Inflammatory macrophage treated with lipopolysaccharide for 1 hour (primary cell): ENCODE data around the gene DLK2.
"Not testable (repeated sequence)": the region's sequence is repeated elsewhere in the genome, so short reads cannot be mapped to it uniquely, and the experiment has no call there.

Source experiments
- DNase-seq, 2 donors: peaks; one replicate each; pipeline ENCODE4 v3.0.0-alpha.2; 2020 to 2022

DLK2 gene, protein sequence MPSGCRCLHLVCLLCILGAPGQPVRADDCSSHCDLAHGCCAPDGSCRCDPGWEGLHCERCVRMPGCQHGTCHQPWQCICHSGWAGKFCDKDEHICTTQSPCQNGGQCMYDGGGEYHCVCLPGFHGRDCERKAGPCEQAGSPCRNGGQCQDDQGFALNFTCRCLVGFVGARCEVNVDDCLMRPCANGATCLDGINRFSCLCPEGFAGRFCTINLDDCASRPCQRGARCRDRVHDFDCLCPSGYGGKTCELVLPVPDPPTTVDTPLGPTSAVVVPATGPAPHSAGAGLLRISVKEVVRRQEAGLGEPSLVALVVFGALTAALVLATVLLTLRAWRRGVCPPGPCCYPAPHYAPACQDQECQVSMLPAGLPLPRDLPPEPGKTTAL

DNA sequence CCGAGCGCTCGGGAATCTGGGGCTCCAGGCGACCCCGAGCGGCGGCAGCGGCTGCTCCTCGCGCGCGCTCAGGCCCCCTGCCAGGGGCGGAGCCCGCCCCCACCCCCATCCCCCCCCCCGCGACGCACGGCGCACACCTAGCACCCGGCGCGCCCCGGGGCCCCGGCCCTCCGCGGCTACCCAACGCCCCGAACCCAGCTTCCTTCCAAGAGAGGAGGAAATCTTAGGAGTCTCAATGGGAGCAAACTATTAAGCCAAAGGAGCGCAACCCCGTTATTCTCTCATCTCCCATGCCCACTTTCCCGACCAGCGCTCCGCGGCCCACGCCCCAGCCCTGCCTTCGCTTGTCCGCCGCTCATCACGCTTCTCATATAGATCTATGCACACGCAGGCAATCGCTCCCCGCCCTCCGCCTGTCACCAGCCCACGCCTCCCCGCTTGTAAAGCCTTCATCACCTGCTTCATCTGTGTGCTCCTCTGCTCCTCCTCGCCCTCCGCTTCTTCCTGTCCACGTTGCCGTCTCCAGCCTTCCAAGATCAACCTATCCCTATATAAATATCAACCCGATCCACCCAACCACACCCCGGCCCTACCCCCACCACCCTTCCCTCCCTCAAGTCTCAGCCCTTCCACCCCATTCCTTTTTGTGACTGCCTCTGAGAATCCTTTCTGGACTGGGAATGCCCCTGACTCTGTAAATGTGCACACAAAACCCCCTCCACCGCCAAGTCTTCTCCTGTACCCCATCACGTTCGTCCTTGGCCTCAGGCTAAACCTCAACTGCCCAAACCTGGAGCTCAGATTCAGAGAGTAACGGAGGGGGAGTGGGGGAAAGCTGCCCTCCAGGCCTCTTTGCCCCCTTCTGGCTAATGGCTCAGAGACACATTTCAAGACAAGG lies at the start of gene DLK2:
TSS of gene DLK2 (minus strand) at position 18 of the 898 bp plus-strand sequence. CDS start 723 bp downstream, outside the sequence.
- no peak for DNase-seq

DNA sequence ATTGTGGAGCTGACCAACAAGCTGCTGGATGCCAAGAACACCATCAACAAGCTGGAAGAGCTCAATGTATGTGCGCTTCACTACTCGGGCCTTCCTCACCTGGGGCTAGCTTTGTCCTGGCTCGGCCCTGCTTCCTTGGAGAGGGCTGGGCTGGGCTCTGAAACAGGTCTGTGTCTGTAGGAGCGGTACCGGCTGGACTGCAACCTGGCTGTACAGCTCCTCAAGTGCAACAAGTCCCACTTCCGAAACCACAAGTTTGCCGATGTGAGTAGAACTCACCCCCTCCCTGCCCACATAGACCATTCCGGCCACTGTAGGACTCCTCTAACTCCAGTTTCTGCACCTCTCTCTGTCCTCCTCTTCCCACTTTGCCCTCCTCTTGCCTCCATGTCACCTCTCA lies 48.1 kb upstream of the DLK2 start:
- DNase-seq: no peak

DNA sequence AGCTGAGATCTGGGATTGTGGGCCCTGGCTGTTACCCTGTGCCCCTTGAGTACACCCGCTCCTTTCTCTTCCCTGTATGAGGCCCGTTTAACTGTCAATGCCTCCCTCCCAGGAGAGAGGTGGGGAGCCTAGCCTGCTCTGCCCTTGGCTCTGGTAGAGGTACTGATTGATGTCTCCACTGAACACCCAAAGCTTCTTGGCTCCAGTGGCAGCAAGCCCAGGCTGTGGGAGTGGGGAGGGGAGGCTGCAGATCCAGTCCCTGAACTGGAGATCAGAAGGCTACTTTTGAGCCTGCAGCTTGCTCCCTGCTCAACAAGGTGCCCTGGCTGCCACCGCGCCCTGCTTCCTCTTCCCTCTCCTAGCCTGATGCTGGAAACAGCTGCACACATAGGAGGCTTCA lies 47.3 kb upstream of the DLK2 start:
- DNase-seq: no peak

DNA sequence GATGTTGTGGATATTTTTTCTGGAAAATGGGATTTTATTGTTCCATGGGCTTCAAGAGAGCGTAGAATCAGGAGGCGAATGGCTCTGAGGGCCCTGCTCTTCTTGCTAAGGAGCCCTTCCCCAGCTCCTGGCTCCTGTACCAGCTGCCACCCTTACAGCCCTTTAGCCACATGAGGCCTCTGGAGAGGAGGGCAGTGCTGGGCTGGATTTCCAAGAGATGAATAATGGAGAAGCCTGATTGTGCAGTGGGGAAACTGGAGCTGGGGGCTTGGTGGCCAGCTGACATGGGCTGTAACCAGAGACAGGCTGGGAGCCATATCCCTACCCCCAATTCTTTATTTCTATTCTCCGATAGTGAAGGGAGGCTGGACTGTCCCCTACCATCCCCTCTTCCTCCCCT lies 45.6 kb upstream of the DLK2 start:
- DNase-seq: no peak

DNA sequence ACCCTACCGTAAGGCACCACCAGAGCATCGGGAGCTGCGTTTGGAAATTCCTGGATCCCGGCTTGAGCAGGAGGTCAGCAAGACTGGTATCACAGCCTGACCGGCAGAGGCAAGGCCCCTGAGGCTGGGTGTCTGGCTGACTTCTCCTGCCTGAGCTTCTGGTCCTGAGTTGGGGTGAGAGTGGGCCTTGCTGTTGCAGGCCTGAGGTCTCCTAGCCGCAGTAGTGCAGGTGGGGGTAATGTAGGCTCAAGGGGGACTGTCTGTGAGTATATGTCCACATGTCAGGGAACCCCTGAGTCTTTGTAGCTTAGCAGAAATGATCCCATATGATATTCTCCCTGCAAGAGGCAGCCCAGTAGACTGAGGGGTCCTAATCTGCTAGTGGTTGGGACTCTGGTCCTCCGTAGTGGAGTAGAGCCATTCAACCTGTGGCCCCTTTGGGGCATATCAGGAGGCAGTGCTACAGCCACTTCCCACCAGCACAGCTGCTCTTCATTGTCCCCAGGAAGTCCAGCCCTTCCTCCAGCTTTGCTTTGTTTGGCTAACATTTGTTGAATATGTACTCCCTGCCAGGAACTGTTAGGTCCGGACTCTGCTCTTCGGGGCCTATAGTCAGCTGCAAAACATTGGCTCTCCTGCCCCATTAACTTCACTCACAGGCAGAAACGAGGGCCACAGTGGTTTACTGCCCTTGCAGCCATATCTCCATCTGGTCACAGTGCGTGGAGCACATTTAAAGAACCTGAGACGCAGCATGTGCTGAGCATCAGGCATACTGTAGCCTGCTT lies 43.9 kb upstream of the DLK2 start:
- DNase-seq: no peak

DNA sequence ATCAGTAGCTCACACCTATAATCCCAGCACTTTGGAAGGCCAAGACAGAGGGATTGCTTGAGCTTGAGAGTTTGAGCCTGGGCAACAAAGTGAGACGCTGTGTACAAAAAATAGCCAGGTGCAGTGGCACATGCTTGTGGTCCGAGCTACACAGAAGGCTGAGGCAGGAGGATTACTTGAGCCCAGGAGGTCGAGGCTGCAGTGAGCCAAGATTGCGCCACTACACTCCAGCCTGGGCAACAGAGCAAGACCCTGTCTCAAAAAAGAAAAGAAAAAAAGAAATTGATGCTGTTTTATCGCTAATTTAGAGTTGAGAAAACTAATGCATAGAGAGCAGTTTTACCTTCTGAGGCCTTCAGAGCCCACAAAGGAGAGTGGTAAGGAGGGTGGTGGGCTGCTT lies 42.9 kb upstream of the DLK2 start:
- not testable (repeated sequence) for DNase-seq

DNA sequence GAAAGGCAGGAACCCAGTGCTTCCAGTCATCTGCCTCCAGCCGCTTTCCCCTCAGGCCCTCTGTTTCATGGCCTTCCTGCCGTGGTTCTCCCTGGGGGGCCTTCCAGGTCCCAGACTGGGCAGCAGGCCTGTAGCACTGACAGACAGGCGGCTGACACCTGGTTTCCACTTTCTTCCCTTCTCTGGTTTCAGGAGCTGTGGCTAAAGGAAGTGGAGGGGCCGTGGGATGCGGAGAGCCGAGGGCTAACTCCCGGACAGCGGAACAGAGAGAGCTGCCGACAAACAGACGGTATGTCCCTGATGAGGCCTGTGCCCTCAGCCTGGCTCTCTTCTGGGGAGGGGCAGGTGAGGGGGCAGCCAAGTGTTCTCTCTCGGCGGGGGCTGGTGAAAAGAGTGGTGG lies 42.3 kb upstream of the DLK2 start:
- no peak for DNase-seq

DNA sequence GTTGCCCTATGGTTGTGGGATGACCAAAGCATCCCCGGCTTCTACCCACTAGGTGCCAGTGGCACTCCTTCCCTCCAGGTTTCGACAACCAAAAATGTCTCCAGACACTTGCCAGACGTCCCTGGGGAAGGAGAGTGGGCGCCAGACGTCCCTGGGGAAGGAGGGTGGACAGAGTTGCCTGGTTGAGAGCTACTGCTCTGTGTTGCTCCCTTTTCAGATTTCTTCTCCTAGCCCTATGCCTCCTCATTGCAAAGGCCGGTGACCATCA lies 41.7 kb upstream of the DLK2 start:
- no peak for DNase-seq

DNA sequence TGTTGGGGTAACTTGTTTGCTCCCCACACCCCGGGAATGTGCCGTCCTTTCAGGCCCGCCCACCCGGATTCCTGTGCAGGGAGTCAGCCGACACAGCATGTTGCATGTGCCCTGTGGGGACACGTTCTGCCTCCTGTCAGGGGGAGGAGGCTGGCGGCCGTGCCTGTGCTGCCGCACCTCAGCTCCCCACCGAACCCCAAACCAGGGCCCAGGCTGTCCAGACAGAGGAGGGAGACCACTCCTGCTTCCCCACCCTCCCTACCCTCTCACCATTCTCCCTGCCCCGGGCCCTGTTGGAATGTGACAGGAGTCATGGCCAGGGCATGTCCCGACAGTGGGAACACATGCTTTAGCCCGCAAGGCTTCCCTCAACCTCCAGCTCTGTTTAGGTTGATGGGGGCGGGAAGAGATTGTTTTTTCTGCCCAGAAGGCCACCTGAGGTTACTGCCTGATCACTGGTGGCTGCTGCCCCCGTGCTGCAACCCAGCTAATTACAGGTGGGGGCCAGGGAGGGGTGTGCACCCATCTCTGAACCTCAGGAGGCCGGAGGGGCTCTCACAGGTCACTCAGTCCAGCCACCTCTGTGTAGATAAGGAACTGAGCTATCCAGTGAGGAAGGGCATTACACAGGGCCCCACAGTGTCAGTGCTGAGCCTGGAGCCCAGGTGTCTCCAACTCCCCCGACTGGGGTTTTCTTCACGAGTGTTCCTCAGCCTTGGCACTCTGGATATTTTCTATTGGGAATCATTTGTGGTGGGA lies 41.2 kb upstream of the DLK2 start:
- no peak for DNase-seq

DNA sequence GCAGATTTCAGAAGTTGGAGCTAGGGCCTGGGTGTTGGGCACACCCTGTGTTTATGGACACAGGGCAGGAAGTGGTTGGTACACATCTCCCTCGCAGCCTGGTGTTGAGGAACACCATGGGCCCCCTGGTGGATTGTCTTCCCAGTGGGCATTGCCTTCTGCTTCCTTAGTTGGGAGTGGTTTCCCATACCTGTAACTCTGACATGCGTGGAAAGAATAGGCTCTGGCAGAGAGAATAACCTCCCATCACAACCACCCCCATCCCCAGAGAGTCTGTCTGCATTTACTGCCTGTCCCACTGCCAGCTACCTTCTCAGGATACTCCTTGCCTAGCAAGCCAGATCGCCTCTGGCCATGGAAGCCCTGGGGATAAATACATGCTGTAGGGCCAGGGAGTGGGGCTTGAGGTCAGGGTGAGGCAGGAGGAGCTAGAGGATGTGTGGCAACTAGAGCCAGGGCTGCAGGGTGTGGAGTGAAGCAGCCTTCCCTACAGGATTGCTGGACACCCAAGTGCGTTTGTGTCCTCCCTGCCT lies 40.1 kb upstream of the DLK2 start:
- no peak for DNase-seq

DNA sequence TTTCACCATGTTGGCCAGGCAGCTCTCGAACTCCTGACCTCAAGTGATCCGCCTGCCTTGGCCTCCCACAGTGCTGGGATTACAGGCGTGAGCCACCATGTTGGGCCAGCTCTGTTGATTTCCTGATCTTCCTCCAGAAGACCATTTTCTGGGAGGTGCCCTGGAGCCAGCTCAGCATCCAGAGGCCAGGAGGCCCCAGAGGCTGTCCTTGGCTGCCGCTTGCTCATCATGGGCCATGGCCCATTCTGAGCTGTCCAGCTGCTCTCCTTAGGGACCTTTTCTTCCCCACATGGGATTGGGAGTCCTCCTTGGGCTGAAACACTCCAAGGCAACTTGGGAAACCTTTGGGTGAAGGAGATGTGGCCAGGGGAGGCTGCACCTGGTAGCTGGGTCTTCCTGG lies 39.4 kb upstream of the DLK2 start:
- no peak for DNase-seq

DNA sequence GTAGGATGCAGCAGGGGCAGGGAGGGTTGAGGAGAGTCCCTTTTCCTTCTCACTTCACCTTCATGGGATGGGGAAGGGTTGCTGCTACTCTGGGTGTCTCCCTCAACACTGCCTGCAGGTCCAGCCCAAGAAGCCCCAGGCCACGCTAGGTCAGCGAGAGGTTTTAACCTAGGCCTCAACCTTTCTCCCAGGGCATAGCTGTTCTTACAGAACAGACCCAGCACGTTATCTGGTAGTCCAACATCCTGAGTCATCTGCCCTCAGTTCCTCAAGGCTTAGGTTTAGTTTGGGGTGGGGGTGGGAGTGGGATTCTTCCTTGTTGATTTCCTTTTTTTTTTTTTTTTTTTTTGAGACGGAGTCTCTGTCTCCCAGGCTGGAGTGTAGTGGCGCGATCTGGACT lies 39.0 kb upstream of the DLK2 start:
- DNase-seq: no peak

DNA sequence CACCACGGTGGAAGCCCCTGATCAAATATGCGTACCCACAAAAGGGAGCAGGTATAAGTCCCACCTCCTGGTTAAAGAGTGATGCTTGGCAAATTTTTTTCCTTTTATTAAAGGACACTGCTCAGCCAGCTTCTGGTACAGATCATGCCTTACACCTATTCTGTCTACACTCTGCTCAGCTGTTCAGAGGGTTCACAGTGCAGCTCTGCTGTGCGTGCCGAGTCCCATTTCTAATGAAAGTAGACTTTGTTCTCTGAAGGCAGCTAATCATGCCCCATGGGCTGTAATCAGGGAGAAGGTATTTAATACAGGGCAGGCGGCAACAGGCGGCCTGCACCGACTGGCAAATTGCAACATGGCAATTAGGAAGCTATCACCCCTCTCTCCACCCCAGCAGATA lies 38.5 kb upstream of the DLK2 start:
- DNase-seq: no peak

DNA sequence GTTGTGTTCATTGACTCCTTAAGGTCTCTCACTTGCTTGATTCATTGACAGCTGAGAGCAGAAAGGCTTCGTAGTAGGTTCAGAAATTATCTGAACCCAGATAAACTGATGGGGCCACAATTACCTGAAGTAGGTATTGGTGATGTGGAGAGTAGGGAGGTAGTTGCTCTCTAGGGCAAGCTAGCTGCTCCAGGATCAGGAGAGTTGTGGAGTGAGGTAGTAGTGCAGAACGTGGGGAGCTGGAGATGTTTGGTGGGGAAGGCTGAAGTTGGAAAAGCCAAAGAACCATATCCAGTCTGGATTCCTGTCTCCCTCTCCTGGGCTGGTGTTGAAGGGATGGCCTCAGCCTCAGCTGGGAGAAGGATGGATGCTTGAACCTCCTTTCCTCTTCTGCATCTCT lies 37.9 kb upstream of the DLK2 start:
- no peak for DNase-seq

DNA sequence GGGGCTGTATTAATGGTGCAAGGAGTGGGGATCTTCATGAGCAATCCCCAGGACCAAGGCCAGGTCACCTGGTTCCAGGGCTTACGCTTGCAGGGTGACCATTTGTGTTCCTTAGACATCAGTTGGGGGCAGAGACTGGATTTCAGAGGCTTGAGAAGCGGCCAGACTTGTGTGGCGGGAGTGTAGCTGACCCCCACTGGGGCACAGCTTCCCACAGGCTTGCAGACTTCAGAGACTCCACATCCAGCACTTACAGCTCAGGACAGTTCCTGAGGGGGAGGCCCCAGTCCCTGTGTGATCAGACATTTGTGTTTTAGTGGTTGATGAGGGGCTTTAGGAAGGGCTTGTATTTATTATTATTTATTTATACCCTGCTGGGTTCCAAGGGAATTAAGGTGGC lies 37.3 kb upstream of the DLK2 start:
- DNase-seq: no peak

DNA sequence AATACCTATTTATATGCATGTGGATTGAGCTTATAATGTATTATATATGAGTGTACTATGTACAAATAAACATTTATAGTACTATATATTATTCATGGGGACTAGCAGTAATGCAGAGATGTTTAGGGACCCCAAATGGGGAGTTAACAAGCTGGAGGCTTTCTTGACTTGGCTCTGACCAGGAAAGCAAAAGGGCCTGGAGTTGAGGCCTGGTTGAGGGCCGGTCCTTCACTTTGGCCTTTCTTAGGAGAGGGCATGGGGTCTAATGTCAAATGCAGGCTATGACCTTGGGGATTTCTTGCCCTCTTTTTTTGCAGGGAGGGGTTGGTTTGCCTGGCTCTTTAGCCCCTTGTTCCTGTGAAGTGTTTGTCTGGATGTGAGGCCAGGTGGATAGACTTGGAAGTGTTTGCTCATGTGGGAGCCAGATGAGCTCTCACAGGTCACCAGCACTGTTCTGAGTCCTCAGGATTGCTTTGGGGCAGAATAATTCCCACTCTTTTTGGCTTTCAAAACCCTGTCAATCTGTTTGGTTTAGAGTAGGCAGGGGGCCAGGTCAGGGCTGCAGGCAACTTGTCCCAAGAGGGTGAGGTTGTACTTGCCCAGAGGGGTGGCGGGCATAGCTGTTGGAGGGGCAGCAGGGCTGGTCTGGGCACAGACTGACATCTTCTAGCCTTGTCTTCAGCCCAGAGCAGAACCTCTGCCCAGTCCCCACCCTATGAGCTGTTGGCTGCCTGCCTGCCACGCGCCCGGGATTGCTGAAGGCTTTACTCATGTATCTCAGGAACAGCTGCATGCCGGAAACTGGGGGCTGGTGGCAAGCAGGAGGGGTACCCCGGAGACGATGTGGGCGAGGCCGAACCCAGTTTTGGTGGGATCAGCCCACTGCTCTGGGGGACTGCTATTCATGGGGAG lies 36.7 kb upstream of the DLK2 start:
- no peak for DNase-seq

DNA sequence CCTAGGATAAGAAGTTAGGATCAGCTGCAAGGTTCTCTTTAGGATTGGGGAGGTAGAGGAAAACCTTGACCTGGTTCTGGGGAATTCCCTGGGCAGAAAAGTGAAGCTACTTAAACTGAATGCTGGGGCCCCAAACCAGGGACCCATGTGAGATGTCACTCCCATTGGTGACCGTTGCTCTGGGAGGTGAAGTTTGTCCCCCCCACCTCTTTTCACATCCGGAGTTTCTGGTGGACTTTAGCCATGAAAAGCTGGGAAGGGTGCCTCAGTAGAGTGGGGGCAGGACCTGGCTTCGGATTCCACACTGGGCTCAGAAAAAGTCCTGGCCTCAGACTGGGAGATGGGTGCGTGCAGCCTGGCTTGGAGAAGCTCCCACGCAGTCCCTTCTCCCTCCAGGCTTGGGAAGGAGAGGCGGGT lies 35.2 kb upstream of the DLK2 start:
- no peak for DNase-seq

DNA sequence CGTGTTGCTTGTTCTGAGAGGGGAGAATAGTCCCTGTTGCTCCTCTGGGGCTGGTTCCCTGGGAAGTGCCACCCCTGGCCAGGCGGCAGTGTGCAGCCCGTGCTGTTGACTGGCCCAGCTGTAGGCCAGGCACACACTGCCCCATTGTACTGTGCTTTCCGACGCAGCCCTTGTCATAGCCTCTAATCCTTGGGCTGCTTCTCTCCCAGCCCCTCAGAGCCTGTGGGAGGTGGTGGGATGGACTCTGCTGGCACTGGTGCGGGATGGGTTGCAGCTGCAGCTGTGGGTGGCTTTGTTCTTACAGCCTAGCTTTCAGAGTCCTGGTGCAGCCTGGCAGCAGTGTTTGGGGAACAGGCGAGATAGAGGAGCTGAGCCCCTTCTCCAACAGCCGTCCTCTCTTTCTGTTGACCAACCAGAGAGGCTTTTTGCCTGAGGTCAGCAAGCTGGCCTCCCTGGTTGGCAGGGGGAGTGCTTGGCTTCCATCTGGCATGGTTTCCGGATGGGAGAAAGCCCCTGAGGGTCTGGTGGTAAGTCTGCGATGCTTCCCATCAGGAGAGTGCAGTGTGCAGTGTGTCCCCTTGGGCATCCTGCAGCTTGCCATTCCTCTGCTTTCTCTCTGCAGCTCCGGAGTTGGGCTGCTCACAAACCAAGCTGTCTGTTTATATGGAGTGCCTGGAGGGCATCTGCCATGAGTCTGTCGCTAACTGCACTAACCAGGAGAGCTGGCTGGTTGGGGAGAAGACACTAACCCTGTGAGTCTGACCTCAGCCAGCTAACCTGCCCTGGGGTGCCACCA lies 34.1 kb upstream of the DLK2 start:
- DNase-seq: no peak

DNA sequence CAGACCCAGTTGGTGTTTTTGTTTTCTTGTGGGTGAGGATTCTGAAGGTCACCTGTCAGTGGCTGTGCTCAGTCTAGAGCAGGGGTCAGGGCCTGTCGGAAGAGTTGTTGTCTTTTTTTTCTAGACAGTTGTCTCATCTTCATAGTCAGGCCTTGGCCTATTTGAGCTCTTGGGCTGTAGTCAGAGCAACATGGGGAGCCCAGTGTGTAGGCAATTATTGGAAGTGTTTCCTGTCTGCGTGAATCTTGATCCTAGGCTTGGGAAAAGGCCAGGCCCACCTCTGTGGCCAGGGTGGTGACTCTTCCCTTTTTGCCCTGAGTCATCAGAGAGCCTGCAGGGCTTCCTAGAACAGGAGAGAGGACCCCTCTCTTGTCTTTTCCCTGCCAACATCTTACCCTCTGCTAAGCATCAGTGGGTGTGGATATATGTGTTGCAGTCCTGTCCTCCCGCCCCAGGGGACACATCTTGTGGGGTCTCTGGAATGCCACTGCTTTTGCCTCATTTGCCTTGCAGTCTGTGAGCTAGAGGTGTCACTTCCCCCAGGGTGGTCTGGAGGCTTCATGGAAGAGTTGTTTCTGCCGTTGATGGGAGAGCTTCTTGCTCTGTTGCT lies 33.4 kb upstream of the DLK2 start:
- DNase-seq: no peak

DNA sequence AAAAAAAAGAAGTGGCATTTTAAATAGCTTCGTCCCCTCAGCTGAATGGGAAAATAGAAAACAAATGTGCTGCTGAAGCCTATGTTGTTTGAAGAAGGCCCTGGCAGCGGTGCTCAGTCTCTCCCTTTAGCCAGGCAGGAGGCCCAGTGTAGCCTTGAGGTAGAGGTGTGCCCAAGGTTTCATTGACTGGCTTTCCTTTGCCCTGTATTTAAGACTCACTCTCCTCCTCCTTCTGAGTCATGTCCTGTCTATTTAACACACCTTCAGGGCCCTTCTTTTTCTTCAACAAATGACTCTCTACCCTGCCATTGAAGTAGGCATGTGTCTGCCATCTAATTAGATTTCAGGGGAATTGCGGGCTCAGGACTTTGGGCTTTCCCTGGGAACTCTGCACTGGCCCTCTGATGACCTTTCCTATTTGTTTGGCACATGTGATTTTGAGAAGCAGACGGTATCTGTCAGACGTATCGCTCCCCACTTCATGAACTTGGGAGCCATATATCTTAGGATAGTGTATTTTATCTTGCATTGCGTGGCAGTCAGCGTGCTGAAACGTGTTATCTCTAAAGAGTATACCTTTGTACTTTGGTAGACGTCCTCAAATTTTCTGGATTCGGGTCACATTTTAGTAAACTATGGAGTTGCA lies 26.4 kb upstream of the DLK2 start:
- no peak for DNase-seq
